Measurements from ENCODE around the gene SOX12.

Gene SOX12

DNA sequence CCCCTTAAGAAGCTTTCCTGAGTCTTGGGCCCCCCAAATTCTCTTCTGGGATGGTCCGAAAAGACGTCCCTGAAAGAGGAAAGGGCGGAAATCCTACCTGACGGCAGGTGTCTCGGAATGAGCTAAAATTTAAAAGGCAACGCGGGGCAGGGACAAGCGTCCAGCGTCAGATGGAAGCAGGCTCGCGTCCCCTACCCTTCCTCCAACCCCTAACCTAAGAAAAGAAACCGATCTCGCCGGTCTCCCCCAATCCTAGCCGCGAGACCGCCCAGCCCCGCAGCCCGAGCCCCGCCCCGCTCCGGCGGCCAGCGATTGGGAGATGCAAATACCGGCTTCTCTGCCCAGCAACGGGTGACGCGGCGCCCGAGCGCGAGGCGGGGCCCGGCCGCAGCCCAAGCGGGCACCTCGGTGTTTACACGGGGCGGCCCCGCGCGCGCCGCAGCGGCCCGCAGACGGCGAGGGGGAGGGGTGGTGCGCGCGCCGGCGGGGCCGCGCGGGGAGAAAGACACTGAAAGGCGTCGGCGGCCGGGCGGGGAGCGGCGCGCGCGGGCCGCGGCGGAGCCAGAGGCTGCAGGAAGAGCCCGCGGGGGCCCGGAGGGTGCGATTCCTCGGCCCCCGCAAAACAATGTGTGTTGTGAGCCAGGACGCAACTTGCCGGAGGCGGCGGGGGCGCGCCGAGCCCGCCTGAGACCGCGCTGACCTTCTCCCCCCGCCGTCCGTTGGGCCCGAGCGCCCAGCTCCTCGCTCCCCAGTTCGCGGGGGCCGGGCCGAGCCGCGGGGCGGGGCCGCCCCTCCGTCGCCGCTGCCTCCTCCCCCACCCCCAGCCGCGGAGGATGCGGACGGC, at the start of gene SOX12:
TSS of gene SOX12 (plus strand) at position 508 of the 844 bp plus-strand sequence. CDS start 373 bp downstream, outside the sequence.
- peak; percentile 87 for DNase-seq
- in situ Hi-C loops (cut with HindIII; ENCODE audit: low pct_ligation_motif_present, low sequenced_read_pairs), result no loop called here
- no peaks in the 10 kb centered on the region for H3K36me3 ChIP-seq (replicated peaks)
- peak within 1 kb of the TSS; percentile 71 for H3K4me3 ChIP-seq (ENCODE audit: low read depth, low read length)
- TF ChIP-seq, protein P1, sequence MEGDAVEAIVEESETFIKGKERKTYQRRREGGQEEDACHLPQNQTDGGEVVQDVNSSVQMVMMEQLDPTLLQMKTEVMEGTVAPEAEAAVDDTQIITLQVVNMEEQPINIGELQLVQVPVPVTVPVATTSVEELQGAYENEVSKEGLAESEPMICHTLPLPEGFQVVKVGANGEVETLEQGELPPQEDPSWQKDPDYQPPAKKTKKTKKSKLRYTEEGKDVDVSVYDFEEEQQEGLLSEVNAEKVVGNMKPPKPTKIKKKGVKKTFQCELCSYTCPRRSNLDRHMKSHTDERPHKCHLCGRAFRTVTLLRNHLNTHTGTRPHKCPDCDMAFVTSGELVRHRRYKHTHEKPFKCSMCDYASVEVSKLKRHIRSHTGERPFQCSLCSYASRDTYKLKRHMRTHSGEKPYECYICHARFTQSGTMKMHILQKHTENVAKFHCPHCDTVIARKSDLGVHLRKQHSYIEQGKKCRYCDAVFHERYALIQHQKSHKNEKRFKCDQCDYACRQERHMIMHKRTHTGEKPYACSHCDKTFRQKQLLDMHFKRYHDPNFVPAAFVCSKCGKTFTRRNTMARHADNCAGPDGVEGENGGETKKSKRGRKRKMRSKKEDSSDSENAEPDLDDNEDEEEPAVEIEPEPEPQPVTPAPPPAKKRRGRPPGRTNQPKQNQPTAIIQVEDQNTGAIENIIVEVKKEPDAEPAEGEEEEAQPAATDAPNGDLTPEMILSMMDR (IDR thresholded peaks at IDR 0.05; ENCODE audit: low read depth, low read length, missing control alignments), result no peak
- H3K27ac ChIP-seq, result peak within 1 kb of the TSS; percentile 77
- H3K27me3 ChIP-seq (replicated peaks), result no peaks in the 10 kb centered on the region

GRCh38 chr20:275791-276190, 49.6 kb upstream of the SOX12 start:
- Histone ChIP-seq H3K27me3 (replicated peaks) (no peaks in the 10 kb centered on the region), H3K36me3 (replicated peaks) (peaks cover 8% of the 10 kb centered on the region), H3K27ac (no peak overlapping the region), H3K4me3 (ENCODE audit: low read depth, low read length) (no peak overlapping the region)
- in situ Hi-C loops (cut with HindIII; ENCODE audit: low pct_ligation_motif_present, low sequenced_read_pairs), result no loop called here
- TF ChIP-seq, protein P1 (IDR thresholded peaks at IDR 0.05; ENCODE audit: low read depth, low read length, missing control alignments), result no peak
- no peak for DNase-seq

DNA sequence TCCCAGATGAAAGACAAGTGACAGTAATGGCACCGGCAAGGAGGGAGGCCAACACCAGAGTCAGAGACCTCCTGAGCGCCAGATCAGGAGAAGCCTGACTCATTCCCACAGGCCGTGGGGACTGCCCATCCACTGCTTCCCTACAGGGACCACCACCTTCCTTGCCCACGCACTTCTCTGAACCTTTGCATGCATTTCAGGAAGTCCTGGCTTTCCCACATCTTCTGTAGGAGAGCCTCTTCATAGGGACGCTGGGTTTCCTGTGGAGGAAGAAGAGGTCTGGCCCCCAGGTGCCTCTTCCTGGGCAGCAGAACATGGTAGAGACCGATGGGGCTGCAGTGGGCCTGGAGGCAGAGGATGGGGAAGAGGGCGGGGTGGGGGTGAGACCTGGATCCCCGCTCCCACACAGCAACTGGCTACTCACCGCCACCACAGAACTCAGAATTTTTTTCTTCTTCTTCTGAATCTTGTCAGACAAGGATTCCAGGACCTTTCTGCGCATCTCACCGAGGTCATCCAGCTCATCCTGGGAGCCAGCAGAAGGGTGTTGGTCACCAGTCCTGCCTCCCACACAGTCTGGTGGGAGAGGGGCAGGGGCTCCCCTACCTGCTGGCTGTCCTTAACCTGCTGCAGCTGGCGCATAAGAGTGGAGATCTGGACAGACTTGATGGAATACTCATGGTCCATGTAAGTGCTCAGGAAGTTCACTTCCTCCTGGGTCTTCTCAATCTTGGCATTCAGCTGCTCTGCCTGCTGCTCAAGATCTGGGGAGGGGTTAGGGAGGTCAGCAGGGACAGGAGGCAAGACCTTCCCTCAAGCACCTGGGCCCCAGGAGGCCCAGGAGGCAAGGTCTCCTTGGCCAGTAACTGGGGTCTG, 48.5 kb upstream of the SOX12 start:
- DNase-seq, result no peak
- H3K27ac ChIP-seq, result no peak overlapping the region
- peaks cover 8% of the 10 kb centered on the region for H3K36me3 ChIP-seq (replicated peaks)
- no peak overlapping the region for H3K4me3 ChIP-seq (ENCODE audit: low read depth, low read length)
- TF ChIP-seq, protein P1 (IDR thresholded peaks at IDR 0.05; ENCODE audit: low read depth, low read length, missing control alignments), result no peak
- no peaks in the 10 kb centered on the region for H3K27me3 ChIP-seq (replicated peaks)
- in situ Hi-C loops (cut with HindIII; ENCODE audit: low pct_ligation_motif_present, low sequenced_read_pairs), result no loop called here

- in situ Hi-C loops (cut with HindIII; ENCODE audit: low pct_ligation_motif_present, low sequenced_read_pairs), result no loop called here
- no peak for DNase-seq
- Histone ChIP-seq H3K27ac (no peak overlapping the region), H3K4me3 (ENCODE audit: low read depth, low read length) (no peak overlapping the region), H3K27me3 (replicated peaks) (no peaks in the 10 kb centered on the region), H3K36me3 (replicated peaks) (peaks cover 8% of the 10 kb centered on the region)
- TF ChIP-seq, protein P1 (IDR thresholded peaks at IDR 0.05; ENCODE audit: low read depth, low read length, missing control alignments), result no peak
Measured at GRCh38 chr20:277496-277781, 47.9 kb upstream of the SOX12 start.

DNA sequence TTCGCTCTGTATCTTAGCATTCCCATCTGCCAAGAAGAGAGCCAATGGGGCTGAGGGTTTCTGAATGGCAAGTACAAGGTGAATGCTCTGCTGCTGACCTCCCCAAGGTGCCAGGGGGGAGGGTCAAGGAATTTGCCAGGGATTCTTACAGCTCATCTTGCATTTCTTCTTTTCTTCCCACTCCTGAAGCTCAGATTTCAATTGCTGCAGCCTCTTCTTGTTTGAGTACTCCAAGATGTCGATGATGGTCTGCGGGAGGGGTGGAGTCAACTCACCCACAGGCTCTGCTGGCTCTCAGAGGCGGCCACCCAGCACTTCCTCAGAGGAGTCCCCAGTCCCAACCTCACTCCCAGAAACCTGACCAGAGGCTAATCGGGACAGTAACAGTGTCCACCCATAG, 47.2 kb upstream of the SOX12 start:
- in situ Hi-C loops (cut with HindIII; ENCODE audit: low pct_ligation_motif_present, low sequenced_read_pairs), result no loop called here
- peaks cover 8% of the 10 kb centered on the region for H3K36me3 ChIP-seq (replicated peaks)
- no peak overlapping the region for H3K27ac ChIP-seq
- no peak overlapping the region for H3K4me3 ChIP-seq (ENCODE audit: low read depth, low read length)
- DNase-seq, result no peak
- no peaks in the 10 kb centered on the region for H3K27me3 ChIP-seq (replicated peaks)
- TF ChIP-seq, protein P1 (IDR thresholded peaks at IDR 0.05; ENCODE audit: low read depth, low read length, missing control alignments), result no peak
